OCI-LY1 (cell line): ENCODE data around the gene CTDSP1.

ENCODE experiments used
- H2AFZ ChIP-seq: fragments of 200-600 bp; sonication (generic), shearing (Covaris generic); 2 replicates; pipeline ENCODE4 v1.6.0; 2014; ENCODE audit warnings: antibody characterized with exemption, mild to moderate bottlenecking, low read length
- H3F3A ChIP-seq: fragments of 200-600 bp; sonication (generic), shearing (Covaris generic); 2 replicates; pipeline ENCODE4 v1.6.0; 2014; ENCODE audit warnings: mild to moderate bottlenecking, antibody characterized with exemption, low read length, moderate library complexity; ENCODE audit not compliant: insufficient read depth
- H3K27ac ChIP-seq: fragments of 200-600 bp; sonication (generic); 2 replicates; pipeline ENCODE4 v1.5.1; 2014; ENCODE audit warnings: low read length, mixed run types, mild to moderate bottlenecking, low read depth; ENCODE audit not compliant: poor library complexity, severe bottlenecking
- H3K27me3 ChIP-seq: fragments of 200-600 bp; sonication (generic); 2 replicates; pipeline ENCODE4 v1.6.0; 2014; ENCODE audit warnings: antibody characterized with exemption, mild to moderate bottlenecking, low read length, moderate library complexity; ENCODE audit not compliant: insufficient read depth
- H3K36me3 ChIP-seq: fragments of 200-600 bp; sonication (generic); 2 replicates; pipeline ENCODE4 v1.6.1; 2014; ENCODE audit warnings: mild to moderate bottlenecking, antibody characterized with exemption, low read length, moderate library complexity, mixed read lengths; ENCODE audit not compliant: insufficient read depth
- H3K4me1 ChIP-seq: fragments of 200-600 bp; sonication (generic); 2 replicates; pipeline ENCODE4 v1.5.1; 2014; ENCODE audit warnings: mild to moderate bottlenecking, low read length, moderate library complexity; ENCODE audit not compliant: insufficient read depth, severe bottlenecking
- H3K4me2 ChIP-seq: fragments of 200-600 bp; sonication (generic), shearing (Covaris generic); 2 replicates; pipeline ENCODE4 v1.6.1; 2014; ENCODE audit warnings: low read length
- H3K4me3 ChIP-seq: fragments of 200-600 bp; sonication (generic); 2 replicates; pipeline ENCODE4 v1.5.1; 2014; ENCODE audit warnings: low read length, low read depth, mild to moderate bottlenecking, mixed read lengths; ENCODE audit not compliant: poor library complexity, severe bottlenecking
- H3K79me2 ChIP-seq: fragments of 200-600 bp; shearing (Covaris generic); 2 replicates; pipeline ENCODE4 v1.6.1; 2016; ENCODE audit warnings: mixed run types, low read length, mixed read lengths; ENCODE audit not compliant: insufficient read depth
- H3K9ac ChIP-seq: fragments of 200-600 bp; sonication (generic), shearing (Covaris generic); 2 replicates; pipeline ENCODE4 v1.6.1; 2014; ENCODE audit warnings: mild to moderate bottlenecking, low read length, mixed read lengths
- H3K9me2 ChIP-seq: fragments of 200-600 bp; sonication (generic), shearing (Covaris generic); 2 replicates; pipeline ENCODE4 v1.6.1; 2014; ENCODE audit warnings: low read depth, mild to moderate bottlenecking, low read length, mixed read lengths
- H3K9me3 ChIP-seq: fragments of 200-600 bp; shearing (Covaris generic); 2 replicates; pipeline ENCODE4 v1.6.1; 2014; ENCODE audit warnings: low read length, mixed read lengths
- H4K20me1 ChIP-seq: fragments of 200-600 bp; sonication (generic), shearing (Covaris generic); 2 replicates; pipeline ENCODE4 v1.6.0; 2016; ENCODE audit warnings: mild to moderate bottlenecking, low read length; ENCODE audit not compliant: insufficient read depth
- EZH2 ChIP-seq: fragments of 200-600 bp; sonication (generic), shearing (Covaris generic); IDR thresholded peaks from 2 replicates; pipeline ENCODE4 v1.8.0; 2017; ENCODE audit warnings: borderline replicate concordance, mixed run types, mild to moderate bottlenecking, antibody characterized with exemption, low read length, moderate library complexity, mixed read lengths
- TF ChIP-seq, protein P1 (sequence below): fragments of 200-600 bp; sonication (generic), shearing (Covaris generic); IDR thresholded peaks from 2 replicates; pipeline ENCODE4 v1.5.1; 2017; ENCODE audit warnings: mild to moderate bottlenecking, antibody characterized with exemption, low read length, moderate library complexity, mixed read lengths

Gene CTDSP1

DNA sequence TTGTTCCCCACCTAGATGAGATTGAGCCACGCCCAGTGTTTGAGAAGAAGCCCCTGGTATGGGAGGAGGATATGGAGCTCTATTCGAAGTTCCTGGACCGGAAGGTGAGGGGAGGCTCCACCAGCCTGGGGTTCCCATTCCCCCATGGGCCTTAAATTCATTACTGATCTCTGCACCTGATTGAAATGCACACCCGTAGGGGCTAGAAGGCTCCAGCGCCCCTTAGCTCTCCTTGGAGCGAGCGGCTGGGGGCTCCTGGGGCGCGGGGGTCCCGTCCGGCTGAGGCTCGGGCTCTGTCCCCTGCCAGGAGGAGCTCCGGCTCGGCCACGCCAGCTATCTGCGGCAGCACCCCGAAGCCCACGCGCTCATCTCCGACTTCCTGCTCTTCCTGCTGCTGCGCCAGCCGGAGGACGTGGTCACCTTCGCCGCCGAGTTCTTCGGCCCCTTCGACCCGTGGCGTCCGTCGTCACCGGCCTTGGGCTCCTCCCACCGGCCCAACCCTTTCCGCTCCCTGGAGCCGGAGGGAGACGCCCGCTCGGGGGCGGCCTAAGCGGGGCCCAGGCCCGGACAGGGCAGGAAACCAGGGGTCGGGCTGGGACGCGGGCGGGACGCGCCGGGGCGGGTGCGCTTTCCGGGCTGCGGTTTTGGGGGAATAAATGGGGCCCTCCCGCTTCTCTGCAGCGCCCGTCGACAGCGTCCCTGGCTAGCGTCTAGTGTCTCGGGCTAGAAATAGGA lies 32.1 kb upstream of the CTDSP1 start:
- peak overlapping the region; percentile 73 for H3K4me2 ChIP-seq
- H3K36me3 ChIP-seq, result no peaks in the 10 kb centered on the region; the same call in 1 of the 2 replicates
- H3K79me2 ChIP-seq, result no peaks in the 10 kb centered on the region
- peak overlapping the region; percentile 58 for H3K4me3 ChIP-seq
- H4K20me1 ChIP-seq, result no peaks in the 10 kb centered on the region
- peak overlapping the region; percentile 30; the same call in 1 of the 2 replicates for H3K9ac ChIP-seq
- H3K4me1 ChIP-seq, result peaks cover 10% of the 10 kb centered on the region
- TF ChIP-seq, protein P1, sequence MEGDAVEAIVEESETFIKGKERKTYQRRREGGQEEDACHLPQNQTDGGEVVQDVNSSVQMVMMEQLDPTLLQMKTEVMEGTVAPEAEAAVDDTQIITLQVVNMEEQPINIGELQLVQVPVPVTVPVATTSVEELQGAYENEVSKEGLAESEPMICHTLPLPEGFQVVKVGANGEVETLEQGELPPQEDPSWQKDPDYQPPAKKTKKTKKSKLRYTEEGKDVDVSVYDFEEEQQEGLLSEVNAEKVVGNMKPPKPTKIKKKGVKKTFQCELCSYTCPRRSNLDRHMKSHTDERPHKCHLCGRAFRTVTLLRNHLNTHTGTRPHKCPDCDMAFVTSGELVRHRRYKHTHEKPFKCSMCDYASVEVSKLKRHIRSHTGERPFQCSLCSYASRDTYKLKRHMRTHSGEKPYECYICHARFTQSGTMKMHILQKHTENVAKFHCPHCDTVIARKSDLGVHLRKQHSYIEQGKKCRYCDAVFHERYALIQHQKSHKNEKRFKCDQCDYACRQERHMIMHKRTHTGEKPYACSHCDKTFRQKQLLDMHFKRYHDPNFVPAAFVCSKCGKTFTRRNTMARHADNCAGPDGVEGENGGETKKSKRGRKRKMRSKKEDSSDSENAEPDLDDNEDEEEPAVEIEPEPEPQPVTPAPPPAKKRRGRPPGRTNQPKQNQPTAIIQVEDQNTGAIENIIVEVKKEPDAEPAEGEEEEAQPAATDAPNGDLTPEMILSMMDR, result no peak
- TF ChIP-seq EZH2, result no peak
- H3K9me2 ChIP-seq, result no peaks in the 10 kb centered on the region
- H3K27ac ChIP-seq, result no peak overlapping the region
- no peaks in the 10 kb centered on the region for H3K9me3 ChIP-seq
- no peaks in the 10 kb centered on the region for H3F3A ChIP-seq
- H2AFZ ChIP-seq, result no peak overlapping the region; the same call in 1 of the 2 replicates
- peaks cover 17% of the 10 kb centered on the region; the same call in 1 of the 2 replicates for H3K27me3 ChIP-seq

DNA sequence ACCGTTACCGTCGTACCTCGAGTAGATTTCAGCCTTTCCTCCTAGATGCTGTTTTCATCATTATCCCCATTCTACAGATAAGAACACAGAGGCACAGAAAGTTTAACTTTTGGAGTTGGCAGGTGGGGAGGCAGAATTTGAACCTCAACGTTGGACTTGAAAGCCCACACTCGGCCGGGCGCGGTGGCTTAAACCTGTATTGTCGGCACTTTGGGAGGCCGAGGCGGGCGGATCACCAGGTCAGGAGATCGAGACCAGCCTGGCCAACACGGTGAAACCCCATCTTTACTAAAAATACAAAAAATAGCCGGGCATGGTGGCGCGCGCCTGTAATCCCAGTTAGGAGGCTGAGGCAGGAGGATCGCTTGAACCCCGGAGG lies 31.5 kb upstream of the CTDSP1 start:
- Histone ChIP-seq H3K27ac (no peak overlapping the region), H3K9me2 (no peaks in the 10 kb centered on the region), H3F3A (no peaks in the 10 kb centered on the region), H3K36me3 (no peaks in the 10 kb centered on the region; the same call in 1 of the 2 replicates), H3K9ac (peak overlapping the region; percentile 30; the same call in 1 of the 2 replicates), H3K4me3 (peak overlapping the region; percentile 58), H3K9me3 (no peaks in the 10 kb centered on the region), H3K4me1 (peaks cover 10% of the 10 kb centered on the region), H3K79me2 (no peaks in the 10 kb centered on the region), H3K4me2 (peak overlapping the region; percentile 73), H4K20me1 (no peaks in the 10 kb centered on the region), H3K27me3 (peaks cover 17% of the 10 kb centered on the region; the same call in 1 of the 2 replicates), H2AFZ (no peak overlapping the region; the same call in 1 of the 2 replicates)
- no peak for TF ChIP-seq EZH2
- TF ChIP-seq, protein P1, result no peak

DNA sequence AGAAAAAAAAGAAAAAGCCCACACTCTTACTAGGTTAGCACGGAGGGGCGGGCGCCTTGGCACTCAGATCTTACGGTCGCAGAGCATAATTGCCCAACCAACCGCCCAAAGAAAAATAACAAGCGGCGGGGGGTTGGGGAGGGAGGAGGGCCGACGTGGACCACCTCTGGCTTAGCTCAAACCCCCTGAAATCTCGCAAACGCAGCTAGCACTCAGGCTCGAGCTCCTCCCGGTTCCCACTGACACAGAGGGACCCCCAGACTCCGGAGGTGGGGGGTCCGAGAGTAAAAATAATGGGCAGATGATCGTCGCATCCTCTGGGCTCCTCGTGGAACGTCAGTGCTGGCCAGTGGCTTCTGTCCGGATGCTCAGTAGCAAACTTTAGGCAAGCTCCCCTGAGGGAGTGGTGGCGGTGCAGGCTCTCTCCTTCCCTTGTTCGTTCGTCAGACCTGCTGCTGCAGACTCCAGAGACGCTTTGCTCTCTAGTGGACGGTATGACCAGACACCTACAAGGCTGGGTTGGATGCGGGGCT lies 31.0 kb upstream of the CTDSP1 start:
- Histone ChIP-seq H3K9me3 (no peaks in the 10 kb centered on the region), H3K27me3 (peaks cover 17% of the 10 kb centered on the region; the same call in 1 of the 2 replicates), H3K9me2 (no peaks in the 10 kb centered on the region), H3K79me2 (no peaks in the 10 kb centered on the region), H2AFZ (no peak overlapping the region), H3K4me1 (peaks cover 10% of the 10 kb centered on the region), H3K4me2 (no peak overlapping the region), H3K4me3 (no peak overlapping the region), H3K9ac (no peak overlapping the region), H3F3A (no peaks in the 10 kb centered on the region), H3K36me3 (no peaks in the 10 kb centered on the region; the same call in 1 of the 2 replicates), H4K20me1 (no peaks in the 10 kb centered on the region), H3K27ac (no peak overlapping the region)
- TF ChIP-seq, protein P1, result no peak
- TF ChIP-seq EZH2, result no peak
